ENCODE measurements around the gene VPS26B.

DNA sequence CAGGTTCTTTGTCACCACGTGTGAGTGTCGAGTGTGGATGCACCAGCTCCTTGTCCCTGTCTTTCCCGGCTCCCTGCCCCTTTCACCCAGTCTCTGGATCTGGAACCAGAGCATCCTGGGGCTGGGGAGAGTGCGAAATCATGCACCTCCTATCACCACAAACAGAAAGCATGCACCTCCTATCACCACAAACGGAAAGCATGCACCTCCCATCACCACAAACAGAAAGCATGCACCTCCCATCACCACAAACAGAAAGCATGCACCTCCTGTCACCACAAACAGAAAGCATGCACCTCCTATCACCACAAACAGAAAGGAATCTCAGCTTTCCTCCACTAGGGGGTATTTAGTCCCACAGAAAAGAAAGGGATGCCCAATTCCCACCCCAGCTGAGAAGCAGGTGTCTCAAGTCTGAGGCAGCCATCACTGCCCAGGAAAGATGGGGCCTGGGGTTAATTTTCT is 45.8 kb downstream of the VPS26B start:
- TF ChIP-seq, protein P1, sequence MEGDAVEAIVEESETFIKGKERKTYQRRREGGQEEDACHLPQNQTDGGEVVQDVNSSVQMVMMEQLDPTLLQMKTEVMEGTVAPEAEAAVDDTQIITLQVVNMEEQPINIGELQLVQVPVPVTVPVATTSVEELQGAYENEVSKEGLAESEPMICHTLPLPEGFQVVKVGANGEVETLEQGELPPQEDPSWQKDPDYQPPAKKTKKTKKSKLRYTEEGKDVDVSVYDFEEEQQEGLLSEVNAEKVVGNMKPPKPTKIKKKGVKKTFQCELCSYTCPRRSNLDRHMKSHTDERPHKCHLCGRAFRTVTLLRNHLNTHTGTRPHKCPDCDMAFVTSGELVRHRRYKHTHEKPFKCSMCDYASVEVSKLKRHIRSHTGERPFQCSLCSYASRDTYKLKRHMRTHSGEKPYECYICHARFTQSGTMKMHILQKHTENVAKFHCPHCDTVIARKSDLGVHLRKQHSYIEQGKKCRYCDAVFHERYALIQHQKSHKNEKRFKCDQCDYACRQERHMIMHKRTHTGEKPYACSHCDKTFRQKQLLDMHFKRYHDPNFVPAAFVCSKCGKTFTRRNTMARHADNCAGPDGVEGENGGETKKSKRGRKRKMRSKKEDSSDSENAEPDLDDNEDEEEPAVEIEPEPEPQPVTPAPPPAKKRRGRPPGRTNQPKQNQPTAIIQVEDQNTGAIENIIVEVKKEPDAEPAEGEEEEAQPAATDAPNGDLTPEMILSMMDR (IDR thresholded peaks at IDR 0.05; ENCODE audit: low read depth, low read length): no peak
- TF ChIP-seq POLR2A (IDR thresholded peaks at IDR 0.05; ENCODE audit: extremely low read depth, insufficient read length): no peak

All from NB4 (cell line).